Forelimb muscle (tissue), 1 donor: Measurements from ENCODE around the gene CABLES1. TPM values are rescaled to one million over a fixed set of nuclear protein-coding genes. Genes with fewer than 3 reads are reported as not detected.
"Not testable (repeated sequence)": the region's sequence is repeated elsewhere in the genome, so short reads cannot be mapped to it uniquely, and the experiment has no call there.

Source experiments
- DNase-seq: peaks from one replicate; pipeline ENCODE4 v3.0.0-alpha.2; 2013; ENCODE audit warnings: low read depth
- polyA plus RNA-seq: library from polyadenylated mRNA; unstranded; fragments of 120-200 nt; gene quantifications from one replicate; pipeline ENCODE4 v1.2.1, GENCODE V29; 2013; ENCODE audit not compliant: insufficient read length

The CABLES1 gene, protein sequence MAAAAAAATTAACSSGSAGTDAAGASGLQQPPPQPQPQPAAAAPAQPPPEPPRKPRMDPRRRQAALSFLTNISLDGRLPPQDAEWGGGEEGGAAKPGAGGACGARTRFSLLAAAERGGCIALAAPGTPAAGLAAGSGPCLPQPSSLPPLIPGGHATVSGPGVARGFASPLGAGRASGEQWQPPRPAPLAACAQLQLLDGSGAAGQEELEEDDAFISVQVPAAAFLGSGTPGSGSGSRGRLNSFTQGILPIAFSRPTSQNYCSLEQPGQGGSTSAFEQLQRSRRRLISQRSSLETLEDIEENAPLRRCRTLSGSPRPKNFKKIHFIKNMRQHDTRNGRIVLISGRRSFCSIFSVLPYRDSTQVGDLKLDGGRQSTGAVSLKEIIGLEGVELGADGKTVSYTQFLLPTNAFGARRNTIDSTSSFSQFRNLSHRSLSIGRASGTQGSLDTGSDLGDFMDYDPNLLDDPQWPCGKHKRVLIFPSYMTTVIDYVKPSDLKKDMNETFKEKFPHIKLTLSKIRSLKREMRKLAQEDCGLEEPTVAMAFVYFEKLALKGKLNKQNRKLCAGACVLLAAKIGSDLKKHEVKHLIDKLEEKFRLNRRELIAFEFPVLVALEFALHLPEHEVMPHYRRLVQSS
- 5.3 TPM for polyA plus RNA-seq

DNA sequence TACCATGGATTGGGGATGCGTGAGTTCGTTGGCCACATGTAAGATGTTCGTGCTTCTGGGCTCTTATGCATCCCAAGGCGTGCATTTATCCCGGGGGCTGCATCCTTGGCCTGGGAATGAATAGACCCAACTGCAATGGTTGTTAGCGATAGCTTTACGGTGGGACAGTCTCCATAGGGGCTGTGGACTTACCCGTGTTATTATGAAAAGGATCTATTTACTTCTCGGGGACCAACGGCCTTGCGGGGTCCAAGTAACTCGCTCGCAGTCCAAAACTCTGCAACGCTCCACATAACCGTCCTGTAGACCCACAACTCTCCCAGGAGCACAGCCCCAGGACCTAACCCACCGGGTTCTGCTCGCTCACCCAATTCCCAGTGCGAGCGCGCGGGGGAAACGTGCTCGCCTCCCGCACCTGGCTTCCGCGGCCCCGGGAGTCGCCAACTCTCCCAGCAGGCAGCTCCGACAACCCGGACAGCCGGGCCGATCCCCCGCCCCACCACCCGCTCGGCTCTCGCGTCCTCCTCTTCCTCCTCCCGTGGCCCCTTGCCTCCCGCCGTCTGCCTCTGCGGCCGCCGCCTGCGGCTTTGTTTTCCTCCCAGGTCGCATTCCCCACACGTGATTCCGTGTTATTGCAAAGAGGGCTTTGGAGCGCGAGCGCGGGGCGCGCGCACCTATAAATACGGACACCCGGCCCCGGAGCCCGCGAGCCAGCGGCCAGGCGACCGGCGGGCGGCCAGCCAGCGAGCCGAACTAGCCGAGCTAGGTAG, at the start of gene CABLES1:
Gene CABLES1 (plus strand): TSS at position 706 of the 770 bp plus-strand sequence. CDS start 278 bp downstream, outside the sequence.
- no peak for DNase-seq

- no peak for DNase-seq
These were observed 47.9 kb upstream of the CABLES1 start for GRCh38 chr18:23087352-23087751.

GRCh38 chr18:23088310-23088709, 47.0 kb upstream of the CABLES1 start:
- DNase-seq = no peak

- DNase-seq = not testable (repeated sequence)
These were observed 44.0 kb upstream of the CABLES1 start for GRCh38 chr18:23091017-23091993.

GRCh38 chr18:23092121-23092520, 43.2 kb upstream of the CABLES1 start:
- no peak for DNase-seq

DNA sequence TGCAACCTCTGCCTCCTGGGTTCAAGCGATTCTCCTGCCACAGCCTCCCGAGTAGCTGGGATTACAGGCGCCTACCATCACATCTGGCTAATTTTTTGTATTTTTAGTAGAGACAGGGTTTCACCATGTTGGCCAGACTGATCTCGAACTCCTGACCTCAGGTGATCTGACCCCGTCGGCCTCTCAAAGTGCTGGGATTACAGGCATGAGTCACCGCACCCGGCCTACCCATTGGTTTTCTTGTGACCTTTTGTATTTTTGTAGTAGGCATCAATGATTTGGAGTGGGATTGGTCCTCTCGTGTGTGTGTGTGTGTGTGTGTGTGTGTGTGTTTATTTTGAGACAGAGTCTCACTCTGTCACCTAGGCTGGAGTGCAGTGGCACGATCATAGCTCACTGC, 42.2 kb upstream of the CABLES1 start:
- not testable (repeated sequence) for DNase-seq

DNA sequence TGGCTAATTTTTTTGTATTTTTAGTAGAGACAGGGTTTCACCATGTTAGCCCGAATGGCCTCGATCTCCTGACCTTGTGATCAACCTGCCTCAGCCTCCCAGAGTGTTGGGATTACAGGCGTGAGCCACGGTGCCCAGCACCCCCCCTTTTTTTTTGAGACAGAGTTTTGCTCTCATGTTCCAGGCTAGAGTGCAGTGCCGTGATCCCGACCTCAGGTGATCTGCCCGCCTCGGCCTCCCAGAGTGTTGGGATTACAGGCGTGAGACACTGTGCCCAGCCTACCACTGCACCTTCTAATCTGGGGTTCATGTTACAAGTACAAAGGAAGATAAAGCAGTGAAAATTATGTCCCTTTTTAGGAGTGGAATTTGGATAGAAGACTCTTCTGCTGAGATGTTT, 41.5 kb upstream of the CABLES1 start:
- DNase-seq = no peak

- DNase-seq = no peak
These were observed 40.7 kb upstream of the CABLES1 start for GRCh38 chr18:23094411-23095190.

DNA sequence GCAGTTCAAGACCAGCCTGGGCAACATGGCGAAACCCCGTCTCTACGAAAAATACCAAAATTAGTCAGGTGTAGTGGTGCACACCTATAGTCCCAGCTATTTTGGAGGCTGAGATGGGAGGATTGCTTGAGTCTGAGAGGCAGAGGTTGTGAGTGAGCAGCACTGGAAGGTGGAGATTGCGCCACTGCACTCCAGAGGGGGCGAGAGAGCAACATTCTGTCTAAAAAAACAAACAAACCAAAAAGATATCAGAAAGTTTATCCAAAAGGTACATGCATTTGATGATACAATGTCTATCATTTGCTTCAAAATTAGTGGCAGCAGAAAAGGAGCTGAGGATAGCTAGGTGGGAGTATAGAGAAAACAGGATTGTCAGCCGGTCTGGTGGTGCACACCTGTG, 39.8 kb upstream of the CABLES1 start:
- no peak for DNase-seq

DNA sequence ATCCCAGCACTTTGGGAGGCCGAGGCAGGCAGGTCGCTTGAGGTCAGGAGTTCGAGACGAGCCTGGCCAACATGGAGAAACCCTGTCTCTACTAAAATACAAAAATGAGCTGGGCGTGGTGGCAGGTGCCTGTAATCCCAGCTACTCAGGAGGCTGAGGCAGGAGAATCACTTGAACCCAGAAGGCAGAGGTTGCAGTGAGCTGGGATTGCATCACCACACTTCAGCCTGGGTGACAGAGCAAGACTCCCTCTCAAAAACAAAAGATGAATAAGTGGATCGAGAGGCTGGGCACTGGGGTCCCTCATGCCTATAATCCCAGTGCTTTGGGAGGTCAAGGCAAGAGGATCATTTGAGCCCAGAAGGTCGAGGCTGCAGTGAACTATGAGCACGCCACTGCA, 38.3 kb upstream of the CABLES1 start:
- not testable (repeated sequence) for DNase-seq

DNA sequence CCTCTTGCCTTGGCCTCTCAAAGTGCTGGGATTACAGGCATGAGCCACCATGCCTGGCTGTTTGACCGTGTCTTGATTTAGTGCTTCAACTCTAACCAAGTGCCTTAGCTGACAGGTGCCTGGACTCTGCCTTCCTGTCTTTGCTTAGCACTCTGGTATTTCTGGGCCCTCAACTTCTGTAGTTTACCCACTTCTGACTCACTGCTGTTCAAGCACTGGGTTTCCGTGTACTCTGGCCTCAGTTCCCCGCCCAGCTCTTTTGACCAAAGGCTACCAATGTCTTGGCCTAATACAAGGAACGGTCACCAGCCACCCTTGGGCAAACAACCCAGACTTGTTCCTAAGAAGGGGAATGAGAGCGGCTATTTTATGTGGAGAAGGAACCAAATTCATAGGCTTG, 35.7 kb upstream of the CABLES1 start:
- DNase-seq = no peak

DNA sequence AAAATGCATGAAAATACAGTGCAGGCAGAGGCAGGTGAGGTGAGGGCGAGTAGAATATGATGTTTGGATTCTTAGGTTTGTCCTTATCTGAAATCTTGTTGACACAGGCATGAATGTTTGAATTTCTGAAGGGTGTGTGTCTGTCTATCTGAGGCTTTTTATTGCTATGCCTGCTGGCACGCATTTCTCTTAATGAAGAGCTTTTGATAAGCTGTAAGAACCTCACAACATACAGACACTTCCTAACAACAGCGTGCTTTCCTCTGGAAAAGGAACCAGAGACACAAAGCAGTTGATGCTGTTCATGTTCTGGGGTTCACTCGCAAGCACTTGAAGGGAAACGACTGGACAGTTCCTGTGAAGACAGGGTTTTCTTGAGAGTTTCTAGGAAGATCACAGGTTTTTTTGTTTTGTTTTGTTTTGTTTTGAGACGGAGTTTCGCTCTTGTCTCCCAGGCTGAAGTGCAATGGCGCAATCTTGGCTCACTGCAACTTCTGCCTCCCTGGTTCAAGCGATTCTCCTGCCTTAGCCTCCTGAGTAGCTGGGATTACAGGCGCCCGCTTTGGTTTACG, 33.3 kb upstream of the CABLES1 start:
- no peak for DNase-seq

DNA sequence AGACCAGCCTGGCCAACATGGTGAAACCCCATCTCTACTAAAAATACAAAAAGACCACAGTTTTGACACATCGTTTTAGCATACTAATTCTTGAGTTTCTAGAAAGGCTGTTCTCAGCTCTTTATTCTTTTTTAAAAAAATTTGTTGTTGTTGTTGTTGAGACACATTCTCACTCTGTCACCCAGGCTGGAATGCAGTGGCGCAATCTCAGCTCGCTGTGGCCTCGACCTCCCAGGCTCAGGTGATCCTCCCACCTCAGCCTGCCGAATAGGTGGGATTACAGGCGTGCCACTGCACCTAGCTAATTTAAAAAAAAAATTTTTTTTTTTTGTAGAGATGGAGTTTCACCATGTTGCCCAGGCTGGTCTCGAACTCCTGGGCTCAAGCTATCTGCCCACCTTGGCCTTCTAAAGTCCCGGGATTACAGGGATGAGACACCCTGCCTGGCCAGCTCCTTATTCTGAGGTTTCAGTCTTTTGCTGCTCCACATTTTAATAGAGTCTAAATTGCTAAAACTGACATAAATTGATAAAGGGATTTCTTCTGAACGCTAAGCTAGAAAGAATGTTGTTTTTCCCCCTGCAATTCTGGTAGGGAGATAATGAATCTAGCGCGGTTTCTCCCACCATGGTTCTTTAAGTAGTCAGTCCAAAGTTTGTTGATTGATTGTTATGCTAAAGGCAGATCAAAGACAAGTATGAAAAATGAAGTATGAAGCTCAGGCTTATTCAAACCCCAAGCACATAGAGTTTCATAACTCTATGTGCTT, 32.6 kb upstream of the CABLES1 start:
- DNase-seq = no peak

- DNase-seq = no peak
These were observed 31.8 kb upstream of the CABLES1 start for GRCh38 chr18:23103449-23103848.

- DNase-seq = no peak
These were observed 30.3 kb upstream of the CABLES1 start for GRCh38 chr18:23105030-23105429.

GRCh38 chr18:23105581-23106219, 29.6 kb upstream of the CABLES1 start:
- no peak for DNase-seq

DNA sequence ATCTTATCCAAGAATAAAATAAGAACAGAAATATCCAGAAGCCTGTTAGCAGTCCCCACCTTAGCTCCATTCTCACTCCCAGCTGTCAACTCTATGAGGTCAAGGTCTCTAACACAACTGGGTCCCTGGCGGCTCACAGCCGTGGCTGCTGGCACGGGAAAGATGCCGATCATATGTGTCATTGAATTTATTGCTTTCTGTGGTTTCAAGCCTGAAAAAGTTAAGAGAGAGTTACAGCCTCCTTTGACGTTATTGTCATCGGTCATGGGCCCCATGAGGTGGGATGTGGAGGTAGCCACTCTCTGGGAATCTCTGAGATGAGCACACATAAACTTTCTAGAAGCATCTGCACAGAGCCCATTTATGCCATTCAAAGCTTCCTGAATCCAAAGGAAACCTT, 28.7 kb upstream of the CABLES1 start:
- DNase-seq = no peak

- DNase-seq = no peak
These were observed 27.6 kb upstream of the CABLES1 start for GRCh38 chr18:23107718-23108117.

DNA sequence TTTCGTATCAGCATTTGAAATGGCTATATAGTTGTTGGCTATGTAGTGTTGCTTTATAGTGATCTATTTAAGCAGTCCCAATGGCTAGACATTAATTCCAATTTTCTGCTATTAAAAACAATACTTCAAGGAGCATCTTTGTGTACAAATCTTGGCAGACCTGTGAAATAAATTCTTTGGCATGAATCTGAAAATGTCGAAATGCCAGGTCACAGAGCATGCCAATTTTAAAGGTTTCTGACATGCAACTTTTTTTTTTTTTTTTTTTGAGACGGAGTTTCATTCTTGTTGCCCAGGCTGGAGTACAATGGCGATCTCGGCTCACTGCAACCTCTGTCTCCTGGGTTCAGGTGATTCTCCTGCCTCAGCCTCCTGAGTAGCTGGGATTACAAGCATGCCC, 26.8 kb upstream of the CABLES1 start:
- no peak for DNase-seq
